Measurements from ENCODE around the gene GREM2. TPM values are rescaled to one million over a fixed set of nuclear protein-coding genes. Genes with fewer than 3 reads are reported as not detected.

Gene GREM2
- total and polyA plus RNA-seq, 10 donors: 0.22 to 1.5 (median 0.69) TPM

- Histone ChIP-seq H3K27me3 (replicated peaks in 1 of 7) (no peaks in the 10 kb centered on the region), H3K27ac (no peak overlapping the region), H3K4me1 (no peaks in the 10 kb centered on the region), H3K36me3 (no peaks in the 10 kb centered on the region), H3K4me3 (no peak overlapping the region), H3K9me3 (no peaks in the 10 kb centered on the region)
- DNase-seq: no peak
- intact Hi-C loops (cut with DNase I; ENCODE audit: low total_unique reads): no loop called here
- WGBS, 5 donors: 77 to 88% (median 84%) methylated on average over 4 of the region's 4 CpGs
- TF ChIP-seq POLR2A (IDR thresholded peaks at IDR 0.05) (no peak), CTCF (IDR thresholded peaks at IDR 0.05 in 8 of 11, conservative IDR thresholded peaks at IDR 0.05 in 3 of 11) (no peak), POLR2AphosphoS5 (IDR thresholded peaks at IDR 0.05) (no peak)
These were observed 108.9 kb downstream of the GREM2 start for GRCh38 chr1:240503036-240503435.

- Histone ChIP-seq H3K27me3 (replicated peaks in 1 of 7) (no peaks in the 10 kb centered on the region), H3K4me1 (no peaks in the 10 kb centered on the region), H3K36me3 (no peaks in the 10 kb centered on the region), H3K9me3 (no peaks in the 10 kb centered on the region), H3K27ac (no peak overlapping the region), H3K4me3 (no peak overlapping the region)
- intact Hi-C loops (cut with DNase I; ENCODE audit: low total_unique reads): no loop called here
- WGBS, 5 donors: 51 to 71% (median 57%) methylated on average over 2 of the region's 2 CpGs
- no peak for DNase-seq
- TF ChIP-seq CTCF (IDR thresholded peaks at IDR 0.05 in 8 of 11, conservative IDR thresholded peaks at IDR 0.05 in 3 of 11) (no peak), POLR2AphosphoS5 (IDR thresholded peaks at IDR 0.05) (no peak), POLR2A (IDR thresholded peaks at IDR 0.05) (no peak)
These were observed 110.8 kb downstream of the GREM2 start for GRCh38 chr1:240501115-240501514.

GRCh38 chr1:240500647-240501046, 111.3 kb downstream of the GREM2 start:
- intact Hi-C loops (cut with DNase I; ENCODE audit: low total_unique reads): no loop called here
- TF ChIP-seq CTCF (IDR thresholded peaks at IDR 0.05 in 8 of 11, conservative IDR thresholded peaks at IDR 0.05 in 3 of 11): no peak
- TF ChIP-seq POLR2A (IDR thresholded peaks at IDR 0.05): no peak
- no peak for TF ChIP-seq POLR2AphosphoS5 (IDR thresholded peaks at IDR 0.05)
- no peaks in the 10 kb centered on the region for H3K27me3 ChIP-seq (replicated peaks in 1 of 7)
- 76 to 92% (median 86%) methylated on average over 4 of the region's 4 CpGs for WGBS, 5 donors
- DNase-seq: no peak
- H3K4me1 ChIP-seq: no peaks in the 10 kb centered on the region
- H3K27ac ChIP-seq: no peak overlapping the region
- no peak overlapping the region for H3K4me3 ChIP-seq
- no peaks in the 10 kb centered on the region for H3K36me3 ChIP-seq
- H3K9me3 ChIP-seq: no peaks in the 10 kb centered on the region

GRCh38 chr1:240499012-240499411, 112.9 kb downstream of the GREM2 start:
- intact Hi-C loops (cut with DNase I; ENCODE audit: low total_unique reads): no loop called here
- WGBS, 5 donors: 35 to 46% (median 36%) methylated on average over 2 of the region's 2 CpGs
- Histone ChIP-seq H3K27me3 (replicated peaks in 1 of 7) (no peaks in the 10 kb centered on the region), H3K36me3 (no peaks in the 10 kb centered on the region), H3K4me3 (no peak overlapping the region), H3K27ac (no peak overlapping the region), H3K4me1 (no peaks in the 10 kb centered on the region), H3K9me3 (no peaks in the 10 kb centered on the region)
- TF ChIP-seq POLR2A (IDR thresholded peaks at IDR 0.05) (no peak), POLR2AphosphoS5 (IDR thresholded peaks at IDR 0.05) (no peak), CTCF (IDR thresholded peaks at IDR 0.05 in 8 of 11, conservative IDR thresholded peaks at IDR 0.05 in 3 of 11) (no peak)
- DNase-seq: no peak
